GM23248 (cell line): ENCODE results near the gene SYPL2.

ENCODE experiments used
- EZH2 ChIP-seq: fragments of 200-600 bp; sonication (generic); IDR thresholded peaks from 2 replicates; pipeline ENCODE4 v1.6.1; 2018; ENCODE audit warnings: antibody characterized with exemption, mild to moderate bottlenecking; ENCODE audit not compliant: insufficient read depth, poor library complexity, severe bottlenecking
- EZH2phosphoT487 ChIP-seq: fragments of 200-600 bp; sonication (generic); IDR thresholded peaks from 2 replicates; pipeline ENCODE4 v1.6.1; 2018; ENCODE audit warnings: antibody characterized with exemption, moderate library complexity, mild to moderate bottlenecking, low read depth; ENCODE audit not compliant: insufficient read depth

- TF ChIP-seq EZH2phosphoT487 (no peak), EZH2 (no peak)
These were observed 27.6 kb downstream of the SYPL2 start, which contains the start of gene CYB561D1 for GRCh38 chr1:109493805-109494539.
